ENCODE results near the gene TXNDC8. TPM values are rescaled to one million over a fixed set of nuclear protein-coding genes. Genes with fewer than 3 reads are reported as not detected.

TXNDC8 gene
- total RNA-seq, 6 donors from 2014 or later: not detected

- no peak for DNase-seq
- ATAC-seq (ENCODE audit: low FRiP score in 2 of 2): peak in 1 of 2 donors; percentile 84
Observed at GRCh38 chr9:110351009-110351467, 13.4 kb upstream of the TXNDC8 start.

GRCh38 chr9:110346325-110346724, 8.7 kb upstream of the TXNDC8 start:
- 58 to 63% methylated on average over 3 of the region's 3 CpGs for whole genome bisulfite sequencing, 2 donors
- Histone ChIP-seq H3K27ac (no peak overlapping the region), H3K4me1 (peaks cover 0 to 3% (median 0%) of the 10 kb centered on the region in 4 donors), H3K36me3 (no peaks in the 10 kb centered on the region), H3K9me3 (no peaks in the 10 kb centered on the region), H3K27me3 (no peaks in the 10 kb centered on the region), H3K4me3 (no peak overlapping the region)
- DNase-seq: no peak
- TF ChIP-seq POLR2A (IDR thresholded peaks at IDR 0.05) (no peak), EP300 (IDR thresholded peaks at IDR 0.05) (no peak), POLR2AphosphoS5 (IDR thresholded peaks at IDR 0.05) (no peak), CTCF (IDR thresholded peaks at IDR 0.05) (no peak)
- no peak for ATAC-seq (ENCODE audit: low FRiP score in 2 of 2)

More at GRCh38 chr9:110351009-110351467, 13.4 kb upstream of the TXNDC8 start:
- 30 to 59% methylated on average over 1 of the region's 1 CpG for WGBS, 2 donors
- Histone ChIP-seq H3K4me3 (no peak overlapping the region), H3K4me1 (peaks cover 0 to 3% (median 0%) of the 10 kb centered on the region in 4 donors), H3K36me3 (no peaks in the 10 kb centered on the region), H3K27ac (no peak overlapping the region), H3K27me3 (no peaks in the 10 kb centered on the region), H3K9me3 (no peaks in the 10 kb centered on the region)
- TF ChIP-seq EP300 (IDR thresholded peaks at IDR 0.05) (no peak), CTCF (IDR thresholded peaks at IDR 0.05) (no peak), POLR2AphosphoS5 (IDR thresholded peaks at IDR 0.05) (no peak), POLR2A (IDR thresholded peaks at IDR 0.05) (no peak)

GRCh38 chr9:110344821-110345220, 7.2 kb upstream of the TXNDC8 start:
- DNase-seq (no peak), ATAC-seq (ENCODE audit: low FRiP score in 2 of 2) (no peak)
- Histone ChIP-seq H3K9me3 (no peaks in the 10 kb centered on the region), H3K4me1 (no peaks in the 10 kb centered on the region), H3K36me3 (no peaks in the 10 kb centered on the region), H3K27me3 (no peaks in the 10 kb centered on the region), H3K4me3 (no peak overlapping the region), H3K27ac (no peak overlapping the region)
- TF ChIP-seq CTCF (IDR thresholded peaks at IDR 0.05): no peak
- TF ChIP-seq EP300 (IDR thresholded peaks at IDR 0.05): no peak
- no peak for TF ChIP-seq POLR2AphosphoS5 (IDR thresholded peaks at IDR 0.05)
- TF ChIP-seq POLR2A (IDR thresholded peaks at IDR 0.05): no peak
- WGBS, 2 donors: 83 to 86% methylated on average over 6 of the region's 6 CpGs

- Histone ChIP-seq H3K27me3 (no peaks in the 10 kb centered on the region), H3K4me1 (no peaks in the 10 kb centered on the region), H3K36me3 (no peaks in the 10 kb centered on the region), H3K4me3 (no peak overlapping the region), H3K9me3 (no peaks in the 10 kb centered on the region), H3K27ac (no peak overlapping the region)
- DNase-seq (no peak), ATAC-seq (ENCODE audit: low FRiP score in 2 of 2) (no peak)
- 85 to 89% methylated on average over 5 of the region's 5 CpGs for WGBS, 2 donors
- TF ChIP-seq CTCF (IDR thresholded peaks at IDR 0.05) (no peak), POLR2AphosphoS5 (IDR thresholded peaks at IDR 0.05) (no peak), EP300 (IDR thresholded peaks at IDR 0.05) (no peak), POLR2A (IDR thresholded peaks at IDR 0.05) (no peak)
Observed at GRCh38 chr9:110343551-110343950, 5.9 kb upstream of the TXNDC8 start.

GRCh38 chr9:110340306-110340705, 2.6 kb upstream of the TXNDC8 start:
- no peak for DNase-seq
- ATAC-seq (ENCODE audit: low FRiP score in 2 of 2): no peak
- H3K27me3 ChIP-seq: no peaks in the 10 kb centered on the region

More at GRCh38 chr9:110340306-110340705, 2.6 kb upstream of the TXNDC8 start:
- Histone ChIP-seq H3K4me1 (no peaks in the 10 kb centered on the region), H3K9me3 (no peaks in the 10 kb centered on the region), H3K27ac (no peak overlapping the region), H3K36me3 (no peaks in the 10 kb centered on the region), H3K4me3 (no peak overlapping the region)
- WGBS, 2 donors: 67 to 83% methylated on average over 2 of the region's 2 CpGs
- TF ChIP-seq CTCF (IDR thresholded peaks at IDR 0.05) (no peak), POLR2A (IDR thresholded peaks at IDR 0.05) (no peak), EP300 (IDR thresholded peaks at IDR 0.05) (no peak), POLR2AphosphoS5 (IDR thresholded peaks at IDR 0.05) (no peak)
